Measurements from ENCODE around the gene CNTNAP2.

- no peak for TF ChIP-seq POLR2A (IDR thresholded peaks at IDR 0.05; ENCODE audit: low read length)
- no peak for TF ChIP-seq GATA1 (IDR thresholded peaks at IDR 0.05; ENCODE audit: low read depth, low read length)
Measured at GRCh38 chr7:148371280-148371937, 2254.8 kb downstream of the CNTNAP2 start.
